Measurements from ENCODE around the gene CHRNB1.
"Not testable (repeated sequence)": the region's sequence is repeated elsewhere in the genome, so short reads cannot be mapped to it uniquely, and the experiment has no call there.

CHRNB1 gene

GRCh38 chr17:7480089-7480384, 35.2 kb downstream of the CHRNB1 start (continued):
- TF ChIP-seq ZIC2 (tag by site-specific recombination; IDR thresholded peaks at IDR 0.05) (no peak), ZNF529 (tag by site-specific recombination; IDR thresholded peaks at IDR 0.05; ENCODE audit: insufficient replicate concordance) (no peak), ZNF514 (tag by site-specific recombination; IDR thresholded peaks at IDR 0.05) (no peak), ZBTB26 (tag by site-specific recombination; optimal IDR thresholded peaks at IDR 0.05) (peak; percentile 26), ZNF26 (tag by site-specific recombination; IDR thresholded peaks at IDR 0.05) (no peak), KLF1 (tag by site-specific recombination; IDR thresholded peaks at IDR 0.05) (0 out of 2 replicates have a peak, but pooled peaks have one; percentile 4), ZBTB17 (tag by site-specific recombination; IDR thresholded peaks at IDR 0.05) (peak; percentile 38; the same call in 1 of the 2 replicates)

GRCh38 chr17:7481275-7481674, 36.4 kb downstream of the CHRNB1 start, which contains the start of gene SLC35G6:
Gene SLC35G6, plus strand, starts transcription at chr17:7481446. Its CDS starts 71 bp downstream, at chr17:7481517.
- not testable (repeated sequence) for H3K4me3 ChIP-seq (ENCODE audit: low read depth, low read length); H3K36me3 ChIP-seq (ENCODE audit: control insufficient read depth in 2 of 2, insufficient read depth in 1 of 2, low read length in 2 of 2); H3K9me3 ChIP-seq (ENCODE audit: control insufficient read depth, insufficient read depth, low read depth, low read length)
- Histone ChIP-seq H3K27ac (ENCODE audit: extremely low read depth, low read depth, low read length) (peak within 1 kb of the TSS; percentile 97), H3K4me1 (ENCODE audit: control insufficient read depth, insufficient read depth, low read length) (peaks cover 22% of the 10 kb centered on the region)
- peak; percentile 41 for TF ChIP-seq ZBTB17 (tag by site-specific recombination; IDR thresholded peaks at IDR 0.05)
- POLR2A ChIA-PET, result interaction anchor here (3.9 kb wide), 1 partner anchor 78 kb away, joined by 27 read pairs; the partner anchor contains the start of gene TMEM256
- CTCF ChIA-PET, result interaction anchor here (0.7 to 1.1 kb wide), 3 partner anchors 44 to 125 kb away, joined by 3 to 5 read pairs (median 4); partner anchors contain the start of gene TMEM102

DNA sequence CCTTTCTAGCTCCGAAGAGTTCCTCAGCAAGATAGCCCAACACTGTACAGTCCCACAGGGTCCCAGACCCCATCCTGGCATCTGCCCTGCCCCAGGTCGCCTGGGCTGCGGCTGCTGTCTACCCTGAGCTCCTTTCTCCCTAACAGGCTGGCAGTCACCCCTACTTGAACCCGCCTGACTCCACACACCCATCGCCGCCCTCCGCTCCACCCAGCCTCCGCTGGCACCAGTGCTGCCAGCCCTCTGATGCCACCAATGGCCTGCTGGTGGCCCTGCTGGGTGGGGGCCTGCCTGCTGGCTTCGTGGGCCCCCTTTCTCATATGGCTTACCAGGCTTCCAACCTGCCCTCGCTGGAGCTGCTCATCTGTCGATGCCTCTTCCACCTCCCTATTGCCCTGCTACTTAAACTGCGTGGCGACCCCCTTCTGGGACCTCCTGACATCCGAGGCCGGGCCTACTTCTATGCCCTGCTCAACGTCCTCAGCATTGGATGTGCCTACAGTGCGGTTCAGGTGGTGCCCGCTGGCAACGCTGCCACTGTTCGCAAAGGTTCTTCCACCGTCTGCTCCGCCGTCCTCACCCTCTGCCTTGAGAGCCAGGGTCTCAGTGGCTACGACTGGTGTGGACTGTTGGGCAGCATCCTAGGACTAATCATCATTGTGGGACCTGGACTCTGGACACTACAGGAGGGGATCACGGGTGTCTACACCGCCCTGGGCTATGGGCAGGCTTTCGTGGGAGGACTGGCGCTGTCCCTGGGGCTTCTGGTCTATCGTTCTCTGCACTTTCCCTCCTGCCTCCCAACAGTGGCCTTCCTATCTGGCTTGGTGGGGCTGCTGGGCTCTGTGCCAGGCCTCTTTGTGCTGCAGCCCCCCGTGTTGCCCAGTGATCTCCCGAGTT, 37.2 kb downstream of the CHRNB1 start:
- H3K4me3 ChIP-seq (ENCODE audit: low read depth, low read length); H3K9me3 ChIP-seq (ENCODE audit: control insufficient read depth, insufficient read depth, low read depth, low read length); H3K27ac ChIP-seq (ENCODE audit: extremely low read depth, low read depth, low read length): not testable (repeated sequence)
- ChIA-PET CTCF (interaction anchor here (0.6 to 1.1 kb wide), 4 partner anchors 45 to 572 kb away, joined by 3 to 5 read pairs (median 4); partner anchors contain the start of gene TMEM102), POLR2A (interaction anchor here (0.6 to 3.9 kb wide), 2 partner anchors 33 to 78 kb away, joined by 3 to 27 read pairs; partner anchors contain the start of gene TMEM256)
- H3K36me3 ChIP-seq (ENCODE audit: control insufficient read depth in 2 of 2, insufficient read depth in 1 of 2, low read length in 2 of 2), result peaks cover 3 to 12% of the 10 kb centered on the region in 2 experiments; a peak in 2 of 3 replicates
- peaks cover 25% of the 10 kb centered on the region for H3K4me1 ChIP-seq (ENCODE audit: control insufficient read depth, insufficient read depth, low read length)

- H3K4me1 ChIP-seq (ENCODE audit: control insufficient read depth, insufficient read depth, low read length), result peaks cover 25% of the 10 kb centered on the region
- CTCF ChIA-PET; H3K9me3 ChIP-seq (ENCODE audit: control insufficient read depth, insufficient read depth, low read depth, low read length); H3K4me3 ChIP-seq (ENCODE audit: low read depth, low read length): not testable (repeated sequence)
- peak overlapping the region; percentile 100 for H3K27ac ChIP-seq (ENCODE audit: extremely low read depth, low read depth, low read length)
- H3K36me3 ChIP-seq (ENCODE audit: control insufficient read depth in 2 of 2, insufficient read depth in 1 of 2, low read length in 2 of 2), result peaks cover 4 to 19% of the 10 kb centered on the region in 2 experiments; a peak in 2 of 3 replicates
- POLR2A ChIA-PET, result interaction anchor here (0.6 to 3.3 kb wide), 2 partner anchors 32 to 101 kb away, joined by 3 to 14 read pairs; partner anchors contain the start of gene MPDU1
These were observed 37.9 kb downstream of the CHRNB1 start for GRCh38 chr17:7482742-7483088.

DNA sequence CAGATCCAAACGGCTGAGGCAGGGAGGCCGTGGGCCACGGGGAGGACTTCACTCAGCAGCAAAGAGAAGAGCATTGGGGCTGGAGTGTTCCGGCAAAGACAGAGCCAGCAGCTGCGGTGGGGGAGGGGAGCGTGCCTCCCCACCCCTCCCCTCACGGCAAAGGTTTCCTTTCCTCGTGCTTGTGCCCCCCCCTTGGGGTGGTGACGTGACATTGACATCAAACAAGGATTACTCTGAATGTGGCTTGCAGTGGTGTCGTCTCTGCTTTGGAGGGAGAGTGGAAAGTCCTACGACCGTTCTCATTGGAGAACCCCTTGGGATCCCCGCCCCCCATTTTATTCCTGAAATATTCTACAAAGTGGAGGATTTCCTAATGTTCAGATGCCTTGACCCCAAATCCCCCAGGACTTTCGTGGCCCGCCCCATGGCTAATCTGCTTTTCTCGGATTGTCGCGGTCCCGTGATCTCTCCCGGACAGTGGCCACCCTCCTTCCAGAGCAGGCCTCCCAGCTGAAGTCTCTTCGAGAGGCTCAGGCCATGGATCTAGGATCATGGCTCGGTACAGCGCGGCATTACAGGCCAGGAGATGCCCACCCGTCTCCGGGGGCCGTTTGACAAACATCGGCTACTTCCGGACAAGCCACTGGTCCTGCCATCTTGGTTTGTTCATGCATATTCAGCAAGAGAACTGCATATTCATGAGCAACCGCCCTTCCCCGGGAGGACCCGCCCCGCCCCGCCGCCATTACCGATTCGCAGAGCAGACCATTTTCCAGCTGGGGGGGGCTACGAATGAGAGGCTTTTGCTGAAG, 38.6 kb downstream of the CHRNB1 start:
- Histone ChIP-seq H3K4me3 (ENCODE audit: low read depth, low read length) (peak overlapping the region; percentile 87), H3K27ac (ENCODE audit: extremely low read depth, low read depth, low read length) (peak overlapping the region; percentile 100), H3K4me1 (ENCODE audit: control insufficient read depth, insufficient read depth, low read length) (peaks cover 19% of the 10 kb centered on the region), H3K36me3 (ENCODE audit: control insufficient read depth in 2 of 2, insufficient read depth in 1 of 2, low read length in 2 of 2) (peaks cover 4 to 21% of the 10 kb centered on the region in 2 experiments; a peak in 2 of 3 replicates), H3K9me3 (ENCODE audit: control insufficient read depth, insufficient read depth, low read depth, low read length) (no peaks in the 10 kb centered on the region)
- ChIA-PET POLR2A (interaction anchor here (0.5 to 3.8 kb wide), 36 partner anchors 7 to 447 kb away, joined by 3 to 39 read pairs (median 5); partner anchors contain the start of genes CD68, FGF11, FXR2 and MPDU1), CTCF (interaction anchor here (0.6 to 1.2 kb wide), 2 partner anchors 66 to 157 kb away, joined by 3 read pairs; no protein-coding TSS in a partner anchor)
- no peak for TF ChIP-seq ZNF221 (tag by site-specific recombination; IDR thresholded peaks at IDR 0.05; ENCODE audit: borderline replicate concordance)
- no peak for TF ChIP-seq ZBTB49 (tag by site-specific recombination; IDR thresholded peaks at IDR 0.05; ENCODE audit: low read depth)
- peak; percentile 84 for TF ChIP-seq KLF8 (tag by site-specific recombination; IDR thresholded peaks at IDR 0.05)
- TF ChIP-seq ZBTB10 (tag by site-specific recombination; IDR thresholded peaks at IDR 0.05), result peak; percentile 94
- TF ChIP-seq ZNF580 (tag by site-specific recombination; IDR thresholded peaks at IDR 0.05), result no peak
